Thyroid gland (tissue), 4 donors: ENCODE results near the gene NOC4L.

ENCODE experiments used
- POLR2A ChIP-seq, 2 donors: fragments of 450-650 bp; IDR thresholded peaks; one replicate each; pipeline ENCODE4 v1.6.1; 2017; ENCODE audit warnings: antibody characterized with exemption in 2 of 2, mild to moderate bottlenecking in 2 of 2, moderate library complexity in 1 of 2
- TF ChIP-seq, protein P1 (sequence below), 6 experiments: fragments of 200-600 bp in 3 of 6; fragments of 450-650 bp in 3 of 6; sonication (generic) in 3 of 6; IDR thresholded peaks; one replicate each; pipeline ENCODE4 v1.5.1; 2016 to 2019; ENCODE audit warnings: antibody characterized with exemption in 6 of 6, mild to moderate bottlenecking in 2 of 6, inconsistent platforms in 1 of 6, moderate library complexity in 1 of 6

DNA sequence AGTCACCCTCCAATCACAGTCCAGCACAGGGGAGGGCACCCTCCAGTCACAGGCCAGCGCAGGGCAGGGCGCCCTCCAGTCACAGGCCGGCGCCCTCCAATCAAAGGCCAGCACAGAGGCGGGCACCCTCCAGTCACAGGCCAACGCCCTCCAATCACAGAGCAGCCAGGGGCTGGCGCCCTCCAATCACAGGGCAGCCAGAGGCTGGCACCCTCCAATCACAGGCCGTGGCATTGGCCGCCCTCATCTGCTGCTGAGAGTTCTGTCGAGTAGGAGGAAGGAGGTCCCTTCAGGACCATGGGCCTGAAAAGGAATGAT, 26.7 kb upstream of the NOC4L start:
- TF ChIP-seq POLR2A (IDR thresholded peaks at IDR 0.05) = no peak
- TF ChIP-seq, protein P1, sequence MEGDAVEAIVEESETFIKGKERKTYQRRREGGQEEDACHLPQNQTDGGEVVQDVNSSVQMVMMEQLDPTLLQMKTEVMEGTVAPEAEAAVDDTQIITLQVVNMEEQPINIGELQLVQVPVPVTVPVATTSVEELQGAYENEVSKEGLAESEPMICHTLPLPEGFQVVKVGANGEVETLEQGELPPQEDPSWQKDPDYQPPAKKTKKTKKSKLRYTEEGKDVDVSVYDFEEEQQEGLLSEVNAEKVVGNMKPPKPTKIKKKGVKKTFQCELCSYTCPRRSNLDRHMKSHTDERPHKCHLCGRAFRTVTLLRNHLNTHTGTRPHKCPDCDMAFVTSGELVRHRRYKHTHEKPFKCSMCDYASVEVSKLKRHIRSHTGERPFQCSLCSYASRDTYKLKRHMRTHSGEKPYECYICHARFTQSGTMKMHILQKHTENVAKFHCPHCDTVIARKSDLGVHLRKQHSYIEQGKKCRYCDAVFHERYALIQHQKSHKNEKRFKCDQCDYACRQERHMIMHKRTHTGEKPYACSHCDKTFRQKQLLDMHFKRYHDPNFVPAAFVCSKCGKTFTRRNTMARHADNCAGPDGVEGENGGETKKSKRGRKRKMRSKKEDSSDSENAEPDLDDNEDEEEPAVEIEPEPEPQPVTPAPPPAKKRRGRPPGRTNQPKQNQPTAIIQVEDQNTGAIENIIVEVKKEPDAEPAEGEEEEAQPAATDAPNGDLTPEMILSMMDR (IDR thresholded peaks at IDR 0.05) = no peak
